IPS-18a (cell line): Measurements from ENCODE around the gene GABRA6.

ENCODE experiments used
- H3K27ac ChIP-seq: one replicate; pipeline ENCODE4 v1.5.1; 2013; ENCODE audit warnings: low read length
- H3K27me3 ChIP-seq: one replicate; pipeline ENCODE4 v1.6.1; 2013; ENCODE audit warnings: mild to moderate bottlenecking, low read length; ENCODE audit not compliant: control insufficient read depth, insufficient read depth
- H3K36me3 ChIP-seq: one replicate; pipeline ENCODE4 v1.6.1; 2013; ENCODE audit warnings: low read depth, low read length; ENCODE audit not compliant: control insufficient read depth
- H3K4me1 ChIP-seq: one replicate; pipeline ENCODE4 v1.6.1; 2013; ENCODE audit warnings: low read depth, low read length; ENCODE audit not compliant: control insufficient read depth
- H3K4me3 ChIP-seq: one replicate; pipeline ENCODE4 v1.5.1; 2013; ENCODE audit warnings: low read length
- H3K9ac ChIP-seq: one replicate; pipeline ENCODE4 v1.6.1; 2013; ENCODE audit warnings: mild to moderate bottlenecking, low read length, moderate library complexity
- H3K9me3 ChIP-seq: one replicate; pipeline ENCODE4 v1.6.1; 2013; ENCODE audit warnings: low read depth, low read length; ENCODE audit not compliant: control insufficient read depth

Gene GABRA6

DNA sequence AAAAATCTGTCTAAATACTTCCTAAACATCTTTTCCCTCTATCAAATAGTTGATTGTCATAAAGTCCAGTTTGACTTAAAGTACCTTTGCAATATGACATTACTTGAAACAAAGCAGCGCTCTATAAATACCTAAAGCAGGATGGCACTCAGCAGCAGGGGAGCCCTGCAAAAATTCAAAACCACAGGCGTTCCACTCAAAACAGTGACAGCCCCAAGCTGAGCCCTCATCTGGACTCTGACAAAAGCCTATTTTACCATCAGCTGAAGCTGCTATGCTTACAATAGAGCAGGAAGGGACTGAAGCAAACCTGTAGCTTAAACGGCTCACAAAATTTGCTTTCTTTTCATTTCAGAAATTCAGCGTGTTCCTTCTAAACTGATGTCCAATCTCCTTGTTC, 11.5 kb downstream of the GABRA6 start:
- Histone ChIP-seq H3K4me3 (no peak overlapping the region), H3K4me1 (peaks cover 16% of the 10 kb centered on the region), H3K36me3 (no peaks in the 10 kb centered on the region), H3K27ac (no peak overlapping the region), H3K9me3 (no peaks in the 10 kb centered on the region), H3K27me3 (no peaks in the 10 kb centered on the region), H3K9ac (no peak overlapping the region)

GRCh38 chr5:161700065-161700464, 14.5 kb downstream of the GABRA6 start:
- Histone ChIP-seq H3K27me3 (no peaks in the 10 kb centered on the region), H3K4me1 (peaks cover 16% of the 10 kb centered on the region), H3K4me3 (no peak overlapping the region), H3K36me3 (no peaks in the 10 kb centered on the region), H3K9ac (no peak overlapping the region), H3K9me3 (no peaks in the 10 kb centered on the region), H3K27ac (no peak overlapping the region)

DNA sequence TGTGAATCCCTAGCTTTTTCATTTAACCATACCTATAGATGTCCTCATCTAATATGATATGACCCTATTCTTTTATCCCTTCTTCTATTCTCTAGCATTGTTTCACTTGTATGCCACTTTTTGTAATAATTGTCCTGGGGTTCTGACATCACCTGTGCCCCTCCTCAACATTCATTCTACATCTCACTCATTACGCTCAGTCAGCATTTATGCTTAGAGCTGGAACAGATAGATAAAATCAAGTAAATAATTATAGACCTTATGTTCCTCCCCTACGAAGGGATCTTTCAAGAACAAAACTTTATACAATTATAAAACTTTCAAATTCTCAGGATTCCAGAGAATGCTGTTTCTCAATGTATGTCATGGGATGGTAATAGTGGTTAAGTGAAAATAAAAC, 18.0 kb downstream of the GABRA6 start:
- Histone ChIP-seq H3K27me3 (no peaks in the 10 kb centered on the region), H3K4me3 (no peak overlapping the region), H3K9ac (no peak overlapping the region), H3K27ac (no peak overlapping the region), H3K4me1 (no peaks in the 10 kb centered on the region), H3K36me3 (no peaks in the 10 kb centered on the region), H3K9me3 (no peaks in the 10 kb centered on the region)

- no peak overlapping the region for H3K9ac ChIP-seq
- no peaks in the 10 kb centered on the region for H3K4me1 ChIP-seq
- no peaks in the 10 kb centered on the region for H3K36me3 ChIP-seq
- H3K27me3 ChIP-seq = no peaks in the 10 kb centered on the region
- H3K27ac ChIP-seq = no peak overlapping the region
- H3K4me3 ChIP-seq = no peak overlapping the region
- H3K9me3 ChIP-seq = no peaks in the 10 kb centered on the region
These were observed 21.9 kb downstream of the GABRA6 start for GRCh38 chr5:161707382-161707781.

DNA sequence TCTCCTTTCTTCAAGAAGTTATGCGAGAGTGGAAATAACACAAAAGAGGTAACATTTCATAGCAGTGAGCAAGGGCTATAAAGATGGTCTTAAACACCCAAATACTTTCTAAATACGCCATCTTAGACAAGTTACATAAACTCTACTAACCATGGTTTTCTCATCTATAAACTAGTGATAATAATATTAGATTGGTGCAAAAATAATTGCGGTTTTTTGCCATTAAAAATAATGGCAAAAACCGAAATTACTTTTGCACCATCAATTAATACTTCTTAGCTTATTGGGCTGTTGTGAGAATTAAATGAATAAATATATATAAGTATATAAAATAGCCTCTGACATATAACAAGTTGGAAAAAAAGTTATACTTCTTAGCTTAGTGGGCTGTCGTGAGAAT, 23.7 kb downstream of the GABRA6 start:
- Histone ChIP-seq H3K27ac (no peak overlapping the region), H3K4me3 (no peak overlapping the region), H3K9ac (no peak overlapping the region), H3K4me1 (peaks cover 9% of the 10 kb centered on the region), H3K27me3 (no peaks in the 10 kb centered on the region), H3K36me3 (no peaks in the 10 kb centered on the region), H3K9me3 (no peaks in the 10 kb centered on the region)

GRCh38 chr5:161713042-161713441, 27.5 kb downstream of the GABRA6 start:
- Histone ChIP-seq H3K9me3 (no peaks in the 10 kb centered on the region), H3K27ac (no peak overlapping the region), H3K4me1 (peaks cover 9% of the 10 kb centered on the region), H3K4me3 (no peak overlapping the region), H3K9ac (no peak overlapping the region), H3K36me3 (no peaks in the 10 kb centered on the region), H3K27me3 (no peaks in the 10 kb centered on the region)

DNA sequence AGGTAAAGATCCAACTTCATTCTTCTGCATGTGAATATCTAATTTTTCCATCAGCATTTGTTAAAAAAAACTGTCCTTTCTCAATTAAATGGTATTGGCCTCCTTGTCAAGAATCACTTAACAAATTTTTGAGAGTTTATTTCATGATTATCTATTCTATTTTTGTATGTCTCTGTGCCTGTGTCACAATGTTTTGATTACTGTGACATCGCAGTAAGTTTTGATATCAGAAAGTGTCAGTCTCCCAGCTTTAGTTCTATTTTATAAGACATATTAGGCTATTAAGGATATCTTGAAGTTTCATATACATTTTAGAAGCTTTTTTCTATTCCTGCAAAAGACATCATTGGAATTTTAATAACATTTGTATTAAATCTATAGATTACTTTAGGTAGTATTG, 33.6 kb downstream of the GABRA6 start:
- Histone ChIP-seq H3K27me3 (no peaks in the 10 kb centered on the region), H3K9ac (no peak overlapping the region), H3K9me3 (no peaks in the 10 kb centered on the region), H3K4me3 (no peak overlapping the region), H3K4me1 (no peaks in the 10 kb centered on the region), H3K36me3 (no peaks in the 10 kb centered on the region), H3K27ac (no peak overlapping the region)

DNA sequence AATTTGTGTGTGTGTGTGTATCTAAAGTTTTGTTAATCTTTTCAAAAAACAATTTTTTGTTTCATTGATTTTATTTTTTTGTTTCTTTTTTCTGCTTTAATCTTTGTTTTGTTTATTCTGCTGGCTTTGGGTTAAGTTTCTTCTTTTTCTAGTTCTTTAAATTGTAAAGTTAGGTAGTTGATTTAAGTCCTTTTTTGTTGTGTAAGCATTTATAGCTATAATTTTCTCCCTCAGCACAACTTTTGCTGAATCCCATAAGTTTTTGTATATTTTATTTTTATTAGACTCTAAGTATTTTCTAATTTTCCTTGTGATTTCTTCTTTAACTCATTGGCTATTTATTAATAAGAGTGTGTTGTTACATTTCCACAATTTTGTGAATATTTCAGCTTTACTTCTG, 34.9 kb downstream of the GABRA6 start:
- Histone ChIP-seq H3K27ac (no peak overlapping the region), H3K9me3 (no peaks in the 10 kb centered on the region), H3K27me3 (no peaks in the 10 kb centered on the region), H3K9ac (no peak overlapping the region), H3K4me1 (no peaks in the 10 kb centered on the region), H3K4me3 (no peak overlapping the region), H3K36me3 (no peaks in the 10 kb centered on the region)

DNA sequence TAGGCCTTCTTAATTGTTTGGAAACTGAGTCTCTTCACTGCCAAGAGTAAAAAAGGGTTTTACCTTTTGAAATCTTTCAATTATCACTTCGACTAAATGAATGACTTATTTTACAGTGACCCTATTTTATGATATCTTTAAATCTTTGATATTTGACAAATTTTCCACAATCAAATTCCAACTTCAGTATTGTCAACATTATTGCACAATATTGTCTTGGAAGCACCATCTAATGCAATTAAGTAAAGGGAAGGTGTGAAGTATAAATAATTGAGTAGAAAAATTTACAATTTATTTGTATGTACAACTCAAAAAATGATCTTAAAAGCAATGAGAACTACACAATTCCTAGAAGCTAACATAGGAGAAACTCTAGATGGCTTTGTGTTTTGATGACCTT, 49.2 kb downstream of the GABRA6 start:
- no peak overlapping the region for H3K4me3 ChIP-seq
- no peak overlapping the region for H3K9ac ChIP-seq
- no peak overlapping the region for H3K27ac ChIP-seq
- H3K4me1 ChIP-seq = no peaks in the 10 kb centered on the region
- no peaks in the 10 kb centered on the region for H3K36me3 ChIP-seq
- no peaks in the 10 kb centered on the region for H3K9me3 ChIP-seq
- H3K27me3 ChIP-seq = no peaks in the 10 kb centered on the region

GRCh38 chr5:161740433-161740832, 54.9 kb downstream of the GABRA6 start:
- Histone ChIP-seq H3K9me3 (no peaks in the 10 kb centered on the region), H3K27ac (no peak overlapping the region), H3K9ac (no peak overlapping the region), H3K4me3 (no peak overlapping the region), H3K4me1 (no peaks in the 10 kb centered on the region), H3K27me3 (no peaks in the 10 kb centered on the region), H3K36me3 (no peaks in the 10 kb centered on the region)

GRCh38 chr5:161744276-161744675, 58.8 kb downstream of the GABRA6 start:
- Histone ChIP-seq H3K4me1 (no peaks in the 10 kb centered on the region), H3K36me3 (no peaks in the 10 kb centered on the region), H3K9ac (no peak overlapping the region), H3K27ac (no peak overlapping the region), H3K4me3 (no peak overlapping the region), H3K27me3 (no peaks in the 10 kb centered on the region), H3K9me3 (no peaks in the 10 kb centered on the region)

- no peak overlapping the region for H3K27ac ChIP-seq
- no peaks in the 10 kb centered on the region for H3K4me1 ChIP-seq
- no peaks in the 10 kb centered on the region for H3K27me3 ChIP-seq
- H3K9ac ChIP-seq = no peak overlapping the region
- H3K36me3 ChIP-seq = no peaks in the 10 kb centered on the region
- H3K4me3 ChIP-seq = no peak overlapping the region
- no peaks in the 10 kb centered on the region for H3K9me3 ChIP-seq
These were observed 59.9 kb downstream of the GABRA6 start for GRCh38 chr5:161745392-161745791.
